ENCODE measurements around the gene BRSK2. TPM values are rescaled to one million over a fixed set of nuclear protein-coding genes. Genes with fewer than 3 reads are reported as not detected.

Gene BRSK2
- total RNA-seq, 5 donors from 2014 or later (not counting 1 experiment from before 2014, with no cell fraction given): 0.54 to 1.5 (median 0.95) TPM

GRCh38 chr11:1456176-1456575 lies 66.4 kb downstream of the BRSK2 start:
- ChIA-PET CTCF (no interaction called here), POLR2A (no interaction called here)
- 98% methylated on average over 20 of the region's 22 CpGs for WGBS (ENCODE audit: insufficient coverage)
- DNase-seq (no peak), ATAC-seq (replicated peaks in 1 of 4) (no peak)
- no peak overlapping the region for H3K4me3 Mint-ChIP-seq
- Histone ChIP-seq H3K4me1 (ENCODE audit: control insufficient read depth in 1 of 2, extremely low read depth in 1 of 2, insufficient read depth in 2 of 2, low read length in 2 of 2) (peaks cover 0 to 5% of the 10 kb centered on the region in 2 experiments), H3K4me3 (ENCODE audit: control insufficient read depth in 1 of 2, extremely low read depth in 1 of 2, low read length in 1 of 2) (no peak overlapping the region), H3K27ac (ENCODE audit: low read length) (no peak overlapping the region), H3K36me3 (ENCODE audit: control insufficient read depth in 2 of 2, extremely low read depth in 1 of 2, insufficient read depth in 1 of 2, low read length in 1 of 2) (no peaks in the 10 kb centered on the region), H3K9me3 (no peaks in the 10 kb centered on the region), H3K27me3 (replicated peaks in 1 of 2; ENCODE audit: control insufficient read depth in 2 of 2, extremely low read depth in 1 of 2, insufficient read depth in 2 of 2, low read length in 1 of 2) (peaks cover 0 to 6% of the 10 kb centered on the region in 2 experiments)
- no peaks in the 10 kb centered on the region for H3K4me1 Mint-ChIP-seq
- H3K36me3 Mint-ChIP-seq: no peaks in the 10 kb centered on the region
- H3K27ac Mint-ChIP-seq: no peak overlapping the region
- H3K27me3 Mint-ChIP-seq: no peaks in the 10 kb centered on the region
- no peaks in the 10 kb centered on the region for H3K9me3 Mint-ChIP-seq

GRCh38 chr11:1456596-1457325 lies 67.0 kb downstream of the BRSK2 start:
- Histone ChIP-seq H3K27ac (ENCODE audit: low read length) (no peak overlapping the region), H3K36me3 (ENCODE audit: control insufficient read depth in 2 of 2, extremely low read depth in 1 of 2, insufficient read depth in 1 of 2, low read length in 1 of 2) (no peaks in the 10 kb centered on the region), H3K27me3 (replicated peaks in 1 of 2; ENCODE audit: control insufficient read depth in 2 of 2, extremely low read depth in 1 of 2, insufficient read depth in 2 of 2, low read length in 1 of 2) (peaks cover 0 to 6% of the 10 kb centered on the region in 2 experiments), H3K4me1 (ENCODE audit: control insufficient read depth in 1 of 2, extremely low read depth in 1 of 2, insufficient read depth in 2 of 2, low read length in 2 of 2) (peaks cover 0 to 5% of the 10 kb centered on the region in 2 experiments), H3K9me3 (no peaks in the 10 kb centered on the region), H3K4me3 (ENCODE audit: control insufficient read depth in 1 of 2, extremely low read depth in 1 of 2, low read length in 1 of 2) (no peak overlapping the region)
- H3K27me3 Mint-ChIP-seq: no peaks in the 10 kb centered on the region
- 91% methylated on average over 31 of the region's 44 CpGs for WGBS (ENCODE audit: insufficient coverage)
- no peak for ATAC-seq (replicated peaks in 1 of 4)
- H3K36me3 Mint-ChIP-seq: no peaks in the 10 kb centered on the region
- H3K4me3 Mint-ChIP-seq: no peak overlapping the region
- no peak for DNase-seq
- no peaks in the 10 kb centered on the region for H3K9me3 Mint-ChIP-seq
- ChIA-PET POLR2A (no interaction called here), CTCF (no interaction called here)
- no peaks in the 10 kb centered on the region for H3K4me1 Mint-ChIP-seq
- no peak overlapping the region for H3K27ac Mint-ChIP-seq

DNA sequence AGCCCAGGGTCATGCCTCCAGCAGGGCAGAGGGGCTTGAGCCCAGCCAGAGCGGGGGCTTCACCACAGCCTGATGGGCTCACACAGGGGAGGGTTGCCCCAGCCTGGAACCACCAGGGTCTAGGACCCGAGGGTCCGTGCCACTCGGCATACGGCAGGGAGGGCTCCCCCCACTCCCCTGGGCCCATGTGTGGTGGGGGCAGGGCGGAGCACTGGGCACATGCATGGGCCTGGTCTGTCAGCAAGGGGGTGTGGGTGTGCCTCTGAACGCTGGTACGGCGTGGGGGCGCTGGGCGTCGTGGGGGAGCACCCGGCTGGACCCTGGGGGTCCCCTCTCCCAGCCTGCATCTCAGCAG lies 67.6 kb downstream of the BRSK2 start:
- H3K9me3 ChIP-seq: no peaks in the 10 kb centered on the region
- no peaks in the 10 kb centered on the region for H3K36me3 ChIP-seq (ENCODE audit: control insufficient read depth in 2 of 2, extremely low read depth in 1 of 2, insufficient read depth in 1 of 2, low read length in 1 of 2)
- no peak overlapping the region for H3K4me3 Mint-ChIP-seq
- peaks cover 0 to under 1% of the 10 kb centered on the region in 2 experiments for H3K27me3 ChIP-seq (replicated peaks in 1 of 2; ENCODE audit: control insufficient read depth in 2 of 2, extremely low read depth in 1 of 2, insufficient read depth in 2 of 2, low read length in 1 of 2)
- 84% methylated on average over 13 of the region's 13 CpGs for WGBS (ENCODE audit: insufficient coverage)
- peaks cover 0 to 5% of the 10 kb centered on the region in 2 experiments for H3K4me1 ChIP-seq (ENCODE audit: control insufficient read depth in 1 of 2, extremely low read depth in 1 of 2, insufficient read depth in 2 of 2, low read length in 2 of 2)
- no peak for ATAC-seq (replicated peaks in 1 of 4)
- no peaks in the 10 kb centered on the region for H3K9me3 Mint-ChIP-seq
- H3K27ac ChIP-seq (ENCODE audit: low read length): no peak overlapping the region
- H3K27me3 Mint-ChIP-seq: no peaks in the 10 kb centered on the region
- POLR2A ChIA-PET: no interaction called here
- H3K4me3 ChIP-seq (ENCODE audit: control insufficient read depth in 1 of 2, extremely low read depth in 1 of 2, low read length in 1 of 2): no peak overlapping the region
- DNase-seq: no peak
- no peaks in the 10 kb centered on the region for H3K4me1 Mint-ChIP-seq
- H3K27ac Mint-ChIP-seq: no peak overlapping the region
- CTCF ChIA-PET: no interaction called here
- no peaks in the 10 kb centered on the region for H3K36me3 Mint-ChIP-seq

- H3K9me3 Mint-ChIP-seq: no peaks in the 10 kb centered on the region
- no peaks in the 10 kb centered on the region for H3K27me3 ChIP-seq (replicated peaks in 1 of 2; ENCODE audit: control insufficient read depth in 2 of 2, extremely low read depth in 1 of 2, insufficient read depth in 2 of 2, low read length in 1 of 2)
- CTCF ChIA-PET: no interaction called here
Measured at GRCh38 chr11:1457856-1458255, 68.1 kb downstream of the BRSK2 start.

GRCh38 chr11:1458340-1459218 lies 68.8 kb downstream of the BRSK2 start:
- no peak for DNase-seq
- Mint-ChIP-seq H3K27ac (no peak overlapping the region), H3K36me3 (no peaks in the 10 kb centered on the region), H3K9me3 (no peaks in the 10 kb centered on the region), H3K4me3 (no peak overlapping the region), H3K27me3 (no peaks in the 10 kb centered on the region), H3K4me1 (no peaks in the 10 kb centered on the region)
- no peak for ATAC-seq (replicated peaks in 1 of 4)
- WGBS (ENCODE audit: insufficient coverage): 68% methylated on average over 10 of the region's 18 CpGs
- ChIA-PET POLR2A (no interaction called here), CTCF (no interaction called here)
- Histone ChIP-seq H3K4me3 (ENCODE audit: control insufficient read depth in 1 of 2, extremely low read depth in 1 of 2, low read length in 1 of 2) (no peak overlapping the region), H3K27ac (ENCODE audit: low read length) (no peak overlapping the region), H3K27me3 (replicated peaks in 1 of 2; ENCODE audit: control insufficient read depth in 2 of 2, extremely low read depth in 1 of 2, insufficient read depth in 2 of 2, low read length in 1 of 2) (no peaks in the 10 kb centered on the region), H3K9me3 (no peaks in the 10 kb centered on the region), H3K36me3 (ENCODE audit: control insufficient read depth in 2 of 2, extremely low read depth in 1 of 2, insufficient read depth in 1 of 2, low read length in 1 of 2) (no peaks in the 10 kb centered on the region), H3K4me1 (ENCODE audit: control insufficient read depth in 1 of 2, extremely low read depth in 1 of 2, insufficient read depth in 2 of 2, low read length in 2 of 2) (peaks cover 0 to 4% of the 10 kb centered on the region in 2 experiments)

More at GRCh38 chr11:1457856-1458255, 68.1 kb downstream of the BRSK2 start:
- Mint-ChIP-seq H3K27ac (no peak overlapping the region), H3K36me3 (no peaks in the 10 kb centered on the region), H3K4me1 (no peaks in the 10 kb centered on the region), H3K4me3 (no peak overlapping the region), H3K27me3 (no peaks in the 10 kb centered on the region)
- DNase-seq (no peak), ATAC-seq (replicated peaks in 1 of 4) (no peak)
- WGBS (ENCODE audit: insufficient coverage): 93% methylated on average over 18 of the region's 18 CpGs
- Histone ChIP-seq H3K4me3 (ENCODE audit: control insufficient read depth in 1 of 2, extremely low read depth in 1 of 2, low read length in 1 of 2) (no peak overlapping the region), H3K9me3 (no peaks in the 10 kb centered on the region), H3K27ac (ENCODE audit: low read length) (no peak overlapping the region), H3K36me3 (ENCODE audit: control insufficient read depth in 2 of 2, extremely low read depth in 1 of 2, insufficient read depth in 1 of 2, low read length in 1 of 2) (no peaks in the 10 kb centered on the region), H3K4me1 (ENCODE audit: control insufficient read depth in 1 of 2, extremely low read depth in 1 of 2, insufficient read depth in 2 of 2, low read length in 2 of 2) (peaks cover 0 to 5% of the 10 kb centered on the region in 2 experiments)
- POLR2A ChIA-PET: no interaction called here

- Histone ChIP-seq H3K27me3 (replicated peaks in 1 of 2; ENCODE audit: control insufficient read depth in 2 of 2, extremely low read depth in 1 of 2, insufficient read depth in 2 of 2, low read length in 1 of 2) (no peaks in the 10 kb centered on the region), H3K27ac (ENCODE audit: low read length) (no peak overlapping the region), H3K4me3 (ENCODE audit: control insufficient read depth in 1 of 2, extremely low read depth in 1 of 2, low read length in 1 of 2) (no peak overlapping the region), H3K36me3 (ENCODE audit: control insufficient read depth in 2 of 2, extremely low read depth in 1 of 2, insufficient read depth in 1 of 2, low read length in 1 of 2) (no peaks in the 10 kb centered on the region), H3K9me3 (no peaks in the 10 kb centered on the region), H3K4me1 (ENCODE audit: control insufficient read depth in 1 of 2, extremely low read depth in 1 of 2, insufficient read depth in 2 of 2, low read length in 2 of 2) (no peaks in the 10 kb centered on the region)
- Mint-ChIP-seq H3K4me3 (no peak overlapping the region), H3K27ac (no peak overlapping the region), H3K9me3 (no peaks in the 10 kb centered on the region), H3K36me3 (no peaks in the 10 kb centered on the region), H3K4me1 (no peaks in the 10 kb centered on the region), H3K27me3 (no peaks in the 10 kb centered on the region)
- ATAC-seq (replicated peaks in 1 of 4): no peak
- 78% methylated on average over 12 of the region's 14 CpGs for WGBS (ENCODE audit: insufficient coverage)
- ChIA-PET POLR2A (no interaction called here), CTCF (no interaction called here)
- no peak for DNase-seq
Measured at GRCh38 chr11:1459219-1459575, 69.5 kb downstream of the BRSK2 start.
